ENCODE results near the gene SNRPB. TPM values are rescaled to one million over a fixed set of nuclear protein-coding genes. Genes with fewer than 3 reads are reported as not detected.

The SNRPB gene
- total and polyA plus RNA-seq, 2 experiments from 2014 or later = 784 to 785 TPM

DNA sequence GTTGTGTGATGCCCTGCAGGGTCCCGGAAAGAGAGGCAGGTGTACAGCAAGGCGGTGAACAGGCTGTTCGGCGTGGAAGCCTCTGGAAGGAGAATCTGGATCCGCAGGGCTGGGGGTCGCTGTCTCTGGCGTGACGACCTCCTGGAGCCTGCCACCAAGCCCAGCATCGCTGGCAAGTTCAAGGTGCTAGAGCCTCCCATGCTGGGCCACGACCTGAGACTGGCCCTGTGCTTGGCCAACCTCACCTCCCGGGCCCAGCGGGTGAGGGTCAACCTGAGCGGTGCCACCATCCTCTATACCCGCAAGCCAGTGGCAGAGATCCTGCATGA lies 53.4 kb downstream of the SNRPB start:
- ATAC-seq = no peak
- no peak for DNase-seq (ENCODE audit: low spot score)
- no peaks in the 10 kb centered on the region for H3K27me3 ChIP-seq (ENCODE audit: insufficient read depth)
- H4K20me1 ChIP-seq (replicated peaks; ENCODE audit: insufficient read depth) = no peaks in the 10 kb centered on the region
- no peaks in the 10 kb centered on the region for H3K4me1 Mint-ChIP-seq
- no peak overlapping the region for H3K4me3 Mint-ChIP-seq
- H3K4me2 ChIP-seq = no peak overlapping the region
- peaks cover 2% of the 10 kb centered on the region for H3K27me3 Mint-ChIP-seq (ENCODE audit: insufficient read depth, low read depth, poor library complexity)
- H3K36me3 ChIP-seq (ENCODE audit: insufficient read depth) = no peaks in the 10 kb centered on the region
- no peaks in the 10 kb centered on the region for H3K4me1 ChIP-seq (ENCODE audit: insufficient read depth)
- no peak overlapping the region for H3K4me3 ChIP-seq
- H3F3A ChIP-seq (replicated peaks; ENCODE audit: low read depth) = no peaks in the 10 kb centered on the region
- no peaks in the 10 kb centered on the region for H3K36me3 Mint-ChIP-seq (ENCODE audit: low read depth)
- peak overlapping the region; percentile 74 for H2AFZ ChIP-seq
- no peaks in the 10 kb centered on the region for H3K9me2 ChIP-seq (ENCODE audit: insufficient read depth)
- H3K27ac Mint-ChIP-seq = no peak overlapping the region
- no peak overlapping the region for H3K27ac ChIP-seq (ENCODE audit: low read depth)
- TF ChIP-seq NANOG (IDR thresholded peaks at IDR 0.05; ENCODE audit: borderline replicate concordance) = no peak
- no peak for TF ChIP-seq STAT1 (IDR thresholded peaks at IDR 0.05; ENCODE audit: unreplicated experiment)
- TF ChIP-seq POLR2AphosphoS5 (IDR thresholded peaks at IDR 0.05; ENCODE audit: low read depth) = no peak
- TF ChIP-seq EZH2 (IDR thresholded peaks at IDR 0.05; ENCODE audit: low read depth, unreplicated experiment) = no peak
- TF ChIP-seq CREB1 (CRISPR knock-in tag; IDR thresholded peaks at IDR 0.05; ENCODE audit: low read depth) = no peak
- TF ChIP-seq, protein P1, sequence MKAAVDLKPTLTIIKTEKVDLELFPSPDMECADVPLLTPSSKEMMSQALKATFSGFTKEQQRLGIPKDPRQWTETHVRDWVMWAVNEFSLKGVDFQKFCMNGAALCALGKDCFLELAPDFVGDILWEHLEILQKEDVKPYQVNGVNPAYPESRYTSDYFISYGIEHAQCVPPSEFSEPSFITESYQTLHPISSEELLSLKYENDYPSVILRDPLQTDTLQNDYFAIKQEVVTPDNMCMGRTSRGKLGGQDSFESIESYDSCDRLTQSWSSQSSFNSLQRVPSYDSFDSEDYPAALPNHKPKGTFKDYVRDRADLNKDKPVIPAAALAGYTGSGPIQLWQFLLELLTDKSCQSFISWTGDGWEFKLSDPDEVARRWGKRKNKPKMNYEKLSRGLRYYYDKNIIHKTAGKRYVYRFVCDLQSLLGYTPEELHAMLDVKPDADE (IDR thresholded peaks at IDR 0.05) = no peak
- TF ChIP-seq ZNF331 (CRISPR knock-in tag; IDR thresholded peaks at IDR 0.05; ENCODE audit: low read depth) = no peak
- TF ChIP-seq, protein P2, sequence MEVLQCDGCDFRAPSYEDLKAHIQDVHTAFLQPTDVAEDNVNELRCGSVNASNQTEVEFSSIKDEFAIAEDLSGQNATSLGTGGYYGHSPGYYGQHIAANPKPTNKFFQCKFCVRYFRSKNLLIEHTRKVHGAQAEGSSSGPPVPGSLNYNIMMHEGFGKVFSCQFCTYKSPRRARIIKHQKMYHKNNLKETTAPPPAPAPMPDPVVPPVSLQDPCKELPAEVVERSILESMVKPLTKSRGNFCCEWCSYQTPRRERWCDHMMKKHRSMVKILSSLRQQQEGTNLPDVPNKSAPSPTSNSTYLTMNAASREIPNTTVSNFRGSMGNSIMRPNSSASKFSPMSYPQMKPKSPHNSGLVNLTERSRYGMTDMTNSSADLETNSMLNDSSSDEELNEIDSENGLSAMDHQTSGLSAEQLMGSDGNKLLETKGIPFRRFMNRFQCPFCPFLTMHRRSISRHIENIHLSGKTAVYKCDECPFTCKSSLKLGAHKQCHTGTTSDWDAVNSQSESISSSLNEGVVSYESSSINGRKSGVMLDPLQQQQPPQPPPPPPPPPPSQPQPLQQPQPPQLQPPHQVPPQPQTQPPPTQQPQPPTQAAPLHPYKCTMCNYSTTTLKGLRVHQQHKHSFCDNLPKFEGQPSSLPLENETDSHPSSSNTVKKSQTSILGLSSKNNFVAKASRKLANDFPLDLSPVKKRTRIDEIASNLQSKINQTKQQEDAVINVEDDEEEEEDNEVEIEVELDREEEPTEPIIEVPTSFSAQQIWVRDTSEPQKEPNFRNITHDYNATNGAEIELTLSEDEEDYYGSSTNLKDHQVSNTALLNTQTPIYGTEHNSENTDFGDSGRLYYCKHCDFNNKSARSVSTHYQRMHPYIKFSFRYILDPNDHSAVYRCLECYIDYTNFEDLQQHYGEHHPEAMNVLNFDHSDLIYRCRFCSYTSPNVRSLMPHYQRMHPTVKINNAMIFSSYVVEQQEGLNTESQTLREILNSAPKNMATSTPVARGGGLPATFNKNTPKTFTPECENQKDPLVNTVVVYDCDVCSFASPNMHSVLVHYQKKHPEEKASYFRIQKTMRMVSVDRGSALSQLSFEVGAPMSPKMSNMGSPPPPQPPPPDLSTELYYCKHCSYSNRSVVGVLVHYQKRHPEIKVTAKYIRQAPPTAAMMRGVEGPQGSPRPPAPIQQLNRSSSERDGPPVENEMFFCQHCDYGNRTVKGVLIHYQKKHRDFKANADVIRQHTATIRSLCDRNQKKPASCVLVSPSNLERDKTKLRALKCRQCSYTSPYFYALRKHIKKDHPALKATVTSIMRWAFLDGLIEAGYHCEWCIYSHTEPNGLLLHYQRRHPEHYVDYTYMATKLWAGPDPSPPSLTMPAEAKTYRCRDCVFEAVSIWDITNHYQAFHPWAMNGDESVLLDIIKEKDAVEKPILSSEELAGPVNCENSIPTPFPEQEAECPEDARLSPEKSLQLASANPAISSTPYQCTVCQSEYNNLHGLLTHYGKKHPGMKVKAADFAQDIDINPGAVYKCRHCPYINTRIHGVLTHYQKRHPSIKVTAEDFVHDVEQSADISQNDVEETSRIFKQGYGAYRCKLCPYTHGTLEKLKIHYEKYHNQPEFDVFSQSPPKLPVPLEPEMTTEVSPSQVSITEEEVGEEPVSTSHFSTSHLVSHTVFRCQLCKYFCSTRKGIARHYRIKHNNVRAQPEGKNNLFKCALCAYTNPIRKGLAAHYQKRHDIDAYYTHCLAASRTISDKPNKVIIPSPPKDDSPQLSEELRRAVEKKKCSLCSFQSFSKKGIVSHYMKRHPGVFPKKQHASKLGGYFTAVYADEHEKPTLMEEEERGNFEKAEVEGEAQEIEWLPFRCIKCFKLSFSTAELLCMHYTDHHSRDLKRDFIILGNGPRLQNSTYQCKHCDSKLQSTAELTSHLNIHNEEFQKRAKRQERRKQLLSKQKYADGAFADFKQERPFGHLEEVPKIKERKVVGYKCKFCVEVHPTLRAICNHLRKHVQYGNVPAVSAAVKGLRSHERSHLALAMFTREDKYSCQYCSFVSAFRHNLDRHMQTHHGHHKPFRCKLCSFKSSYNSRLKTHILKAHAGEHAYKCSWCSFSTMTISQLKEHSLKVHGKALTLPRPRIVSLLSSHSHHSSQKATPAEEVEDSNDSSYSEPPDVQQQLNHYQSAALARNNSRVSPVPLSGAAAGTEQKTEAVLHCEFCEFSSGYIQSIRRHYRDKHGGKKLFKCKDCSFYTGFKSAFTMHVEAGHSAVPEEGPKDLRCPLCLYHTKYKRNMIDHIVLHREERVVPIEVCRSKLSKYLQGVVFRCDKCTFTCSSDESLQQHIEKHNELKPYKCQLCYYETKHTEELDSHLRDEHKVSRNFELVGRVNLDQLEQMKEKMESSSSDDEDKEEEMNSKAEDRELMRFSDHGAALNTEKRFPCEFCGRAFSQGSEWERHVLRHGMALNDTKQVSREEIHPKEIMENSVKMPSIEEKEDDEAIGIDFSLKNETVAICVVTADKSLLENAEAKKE (CRISPR knock-in tag; IDR thresholded peaks at IDR 0.05) = no peak
- TF ChIP-seq ZNF114 (CRISPR knock-in tag; IDR thresholded peaks at IDR 0.05) = no peak
- no peak for TF ChIP-seq EZH2phosphoT487 (IDR thresholded peaks at IDR 0.05; ENCODE audit: unreplicated experiment)
- no peak for TF ChIP-seq JUNB (IDR thresholded peaks at IDR 0.05; ENCODE audit: unreplicated experiment)
- TF ChIP-seq, protein P3, sequence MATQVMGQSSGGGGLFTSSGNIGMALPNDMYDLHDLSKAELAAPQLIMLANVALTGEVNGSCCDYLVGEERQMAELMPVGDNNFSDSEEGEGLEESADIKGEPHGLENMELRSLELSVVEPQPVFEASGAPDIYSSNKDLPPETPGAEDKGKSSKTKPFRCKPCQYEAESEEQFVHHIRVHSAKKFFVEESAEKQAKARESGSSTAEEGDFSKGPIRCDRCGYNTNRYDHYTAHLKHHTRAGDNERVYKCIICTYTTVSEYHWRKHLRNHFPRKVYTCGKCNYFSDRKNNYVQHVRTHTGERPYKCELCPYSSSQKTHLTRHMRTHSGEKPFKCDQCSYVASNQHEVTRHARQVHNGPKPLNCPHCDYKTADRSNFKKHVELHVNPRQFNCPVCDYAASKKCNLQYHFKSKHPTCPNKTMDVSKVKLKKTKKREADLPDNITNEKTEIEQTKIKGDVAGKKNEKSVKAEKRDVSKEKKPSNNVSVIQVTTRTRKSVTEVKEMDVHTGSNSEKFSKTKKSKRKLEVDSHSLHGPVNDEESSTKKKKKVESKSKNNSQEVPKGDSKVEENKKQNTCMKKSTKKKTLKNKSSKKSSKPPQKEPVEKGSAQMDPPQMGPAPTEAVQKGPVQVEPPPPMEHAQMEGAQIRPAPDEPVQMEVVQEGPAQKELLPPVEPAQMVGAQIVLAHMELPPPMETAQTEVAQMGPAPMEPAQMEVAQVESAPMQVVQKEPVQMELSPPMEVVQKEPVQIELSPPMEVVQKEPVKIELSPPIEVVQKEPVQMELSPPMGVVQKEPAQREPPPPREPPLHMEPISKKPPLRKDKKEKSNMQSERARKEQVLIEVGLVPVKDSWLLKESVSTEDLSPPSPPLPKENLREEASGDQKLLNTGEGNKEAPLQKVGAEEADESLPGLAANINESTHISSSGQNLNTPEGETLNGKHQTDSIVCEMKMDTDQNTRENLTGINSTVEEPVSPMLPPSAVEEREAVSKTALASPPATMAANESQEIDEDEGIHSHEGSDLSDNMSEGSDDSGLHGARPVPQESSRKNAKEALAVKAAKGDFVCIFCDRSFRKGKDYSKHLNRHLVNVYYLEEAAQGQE (IDR thresholded peaks at IDR 0.05; ENCODE audit: unreplicated experiment) = no peak
- TF ChIP-seq, protein P4, sequence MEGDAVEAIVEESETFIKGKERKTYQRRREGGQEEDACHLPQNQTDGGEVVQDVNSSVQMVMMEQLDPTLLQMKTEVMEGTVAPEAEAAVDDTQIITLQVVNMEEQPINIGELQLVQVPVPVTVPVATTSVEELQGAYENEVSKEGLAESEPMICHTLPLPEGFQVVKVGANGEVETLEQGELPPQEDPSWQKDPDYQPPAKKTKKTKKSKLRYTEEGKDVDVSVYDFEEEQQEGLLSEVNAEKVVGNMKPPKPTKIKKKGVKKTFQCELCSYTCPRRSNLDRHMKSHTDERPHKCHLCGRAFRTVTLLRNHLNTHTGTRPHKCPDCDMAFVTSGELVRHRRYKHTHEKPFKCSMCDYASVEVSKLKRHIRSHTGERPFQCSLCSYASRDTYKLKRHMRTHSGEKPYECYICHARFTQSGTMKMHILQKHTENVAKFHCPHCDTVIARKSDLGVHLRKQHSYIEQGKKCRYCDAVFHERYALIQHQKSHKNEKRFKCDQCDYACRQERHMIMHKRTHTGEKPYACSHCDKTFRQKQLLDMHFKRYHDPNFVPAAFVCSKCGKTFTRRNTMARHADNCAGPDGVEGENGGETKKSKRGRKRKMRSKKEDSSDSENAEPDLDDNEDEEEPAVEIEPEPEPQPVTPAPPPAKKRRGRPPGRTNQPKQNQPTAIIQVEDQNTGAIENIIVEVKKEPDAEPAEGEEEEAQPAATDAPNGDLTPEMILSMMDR (conservative IDR thresholded peaks at IDR 0.05; ENCODE audit: low read depth in 2 of 2) = no peak
- H3K79me2 ChIP-seq (replicated peaks; ENCODE audit: insufficient read depth) = no peaks in the 10 kb centered on the region
- no peaks in the 10 kb centered on the region for H3K9me3 Mint-ChIP-seq
